ENCODE data around the gene HDGFL2. TPM values are rescaled to one million over a fixed set of nuclear protein-coding genes. Genes with fewer than 3 reads are reported as not detected.
"Not testable (repeated sequence)": the region's sequence is repeated elsewhere in the genome, so short reads cannot be mapped to it uniquely, and the experiment has no call there.

Gene HDGFL2
- polyA plus RNA-seq, 1 experiment, result 26.0 TPM

DNA sequence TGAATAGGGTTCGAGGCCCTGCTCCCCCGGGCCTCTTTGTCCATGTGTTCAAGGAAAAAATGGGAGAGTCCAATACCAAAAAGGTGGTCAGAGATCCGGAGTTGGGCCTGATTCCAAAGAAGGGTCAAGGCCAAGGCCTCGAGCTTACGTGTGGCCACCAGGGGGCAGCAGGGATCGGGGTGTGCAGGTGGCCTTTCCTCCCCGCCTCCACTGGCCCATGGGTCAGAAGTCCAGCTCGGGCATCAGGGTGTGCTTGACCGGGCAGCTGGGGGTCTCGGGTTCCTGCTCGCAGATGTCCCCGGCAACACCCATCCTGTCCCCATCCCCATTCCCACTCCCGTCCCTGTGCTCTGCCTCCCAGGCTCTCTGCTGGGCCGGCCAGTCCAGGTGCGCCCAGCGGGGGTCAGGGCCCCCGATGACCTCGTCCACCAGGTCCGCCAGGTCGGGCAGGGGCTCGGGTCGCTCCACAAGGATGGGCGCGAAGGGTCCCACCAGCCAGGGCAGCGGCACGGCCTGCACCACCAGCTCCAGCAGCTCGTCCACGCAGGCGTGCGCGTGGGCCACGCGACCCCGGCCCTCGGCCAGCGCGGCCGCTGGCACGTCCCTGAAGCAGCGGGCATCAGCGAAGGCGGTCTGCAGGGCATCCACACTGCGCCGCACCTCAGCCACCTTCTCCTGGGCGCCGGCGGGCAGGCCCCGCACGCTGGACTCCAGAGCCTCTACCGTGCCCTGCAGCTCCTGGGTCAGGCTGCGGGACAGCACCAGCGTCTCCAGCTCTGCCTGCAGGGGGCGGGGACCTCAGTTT lies 51.4 kb downstream of the HDGFL2 start:
- TF ChIP-seq CTCF (IDR thresholded peaks at IDR 0.05; ENCODE audit: insufficient read depth, low read depth, low read length), result peak; percentile 73
- CTCF ChIA-PET, result interaction anchor here (0.8 to 6.5 kb wide), 19 partner anchors 8 to 267 kb away, joined by 3 to 84 read pairs (median 4); partner anchors contain the start of genes LRG1 and PLIN5
- H3K27me3 ChIP-seq (ENCODE audit: control insufficient read depth, insufficient read depth, low read length), result peaks cover 1% of the 10 kb centered on the region
- POLR2A ChIA-PET, result no interaction called here
- DNase-seq (ENCODE audit: low read depth), result no peak
- no peak overlapping the region for H3K4me3 ChIP-seq (ENCODE audit: low read depth, low read length)
- H3K36me3 ChIP-seq (ENCODE audit: control insufficient read depth, insufficient read depth, low read length), result no peaks in the 10 kb centered on the region

DNA sequence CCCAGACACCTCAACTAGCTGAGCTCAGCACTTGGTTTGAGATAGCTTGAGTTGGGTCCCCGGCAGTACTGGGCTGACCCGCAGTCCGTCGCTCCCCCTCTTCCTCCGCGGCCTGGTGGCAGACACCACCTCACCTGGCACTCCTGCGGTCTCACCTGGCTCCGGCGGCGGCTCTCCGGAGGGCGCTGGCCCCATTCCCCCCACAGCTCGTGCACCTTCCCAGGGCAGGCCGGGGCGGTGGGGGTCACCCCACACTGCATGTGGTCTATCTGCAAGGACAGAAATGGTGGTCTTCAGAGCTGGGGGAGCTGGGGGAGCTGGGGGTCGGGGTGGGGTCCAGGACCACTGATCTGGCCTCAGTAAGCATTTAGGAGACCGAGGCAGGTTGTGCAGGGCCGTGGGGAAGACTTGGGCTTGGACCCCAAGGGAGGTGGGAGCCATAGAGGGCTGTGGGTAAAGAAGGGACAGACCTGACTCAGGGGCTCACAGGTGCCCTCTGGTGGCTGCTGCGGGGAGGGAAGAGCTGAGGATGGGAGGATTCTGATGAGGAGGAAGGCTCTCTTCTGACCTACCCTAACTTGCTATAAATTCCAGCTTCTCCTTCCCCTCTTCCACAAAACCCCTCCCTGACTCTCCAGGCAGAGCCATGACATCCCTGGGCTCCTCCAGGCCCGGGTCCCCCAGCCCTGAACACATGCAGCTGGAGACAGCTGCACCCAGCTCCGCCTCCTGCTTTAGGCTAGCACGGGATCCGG lies 52.9 kb downstream of the HDGFL2 start:
- TF ChIP-seq CTCF (IDR thresholded peaks at IDR 0.05; ENCODE audit: insufficient read depth, low read depth, low read length), result peak; percentile 89
- Histone ChIP-seq H3K36me3 (ENCODE audit: control insufficient read depth, insufficient read depth, low read length) (no peaks in the 10 kb centered on the region), H3K27me3 (ENCODE audit: control insufficient read depth, insufficient read depth, low read length) (peaks cover 5% of the 10 kb centered on the region), H3K4me3 (ENCODE audit: low read depth, low read length) (no peak overlapping the region)
- POLR2A ChIA-PET, result no interaction called here
- no peak for DNase-seq (ENCODE audit: low read depth)
- CTCF ChIA-PET, result interaction anchor here (0.6 to 6.5 kb wide), 28 partner anchors 10 to 292 kb away, joined by 3 to 84 read pairs (median 3); partner anchors contain the start of genes CHAF1A, LRG1, PLIN5 and YJU2

DNA sequence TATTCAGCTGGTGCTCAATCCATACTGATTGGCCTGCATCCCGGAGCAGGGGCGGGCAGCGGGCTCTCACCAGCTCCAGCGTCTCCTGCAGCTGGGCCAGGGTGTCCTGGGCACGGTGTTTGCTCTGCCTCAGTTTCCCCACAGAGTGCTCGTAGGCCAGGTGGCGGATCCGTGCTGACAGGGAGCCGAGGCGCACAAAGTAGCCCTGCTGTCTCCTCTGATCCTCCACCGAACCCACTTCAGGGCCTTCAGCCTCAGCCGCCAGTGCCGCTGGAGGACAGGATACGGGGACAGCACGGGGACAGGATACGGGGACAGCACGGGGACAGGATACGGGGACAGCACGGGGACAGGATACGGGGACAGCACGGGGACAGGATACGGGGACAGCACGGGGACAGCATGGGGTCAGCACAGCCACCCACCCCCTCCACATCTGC lies 53.5 kb downstream of the HDGFL2 start:
- CTCF ChIA-PET, result interaction anchor here (0.6 to 6.5 kb wide), 26 partner anchors 10 to 292 kb away, joined by 3 to 84 read pairs (median 3); partner anchors contain the start of genes CHAF1A, LRG1, PLIN5 and YJU2
- Histone ChIP-seq H3K27me3 (ENCODE audit: control insufficient read depth, insufficient read depth, low read length) (peaks cover 5% of the 10 kb centered on the region), H3K4me3 (ENCODE audit: low read depth, low read length) (no peak overlapping the region), H3K36me3 (ENCODE audit: control insufficient read depth, insufficient read depth, low read length) (no peaks in the 10 kb centered on the region)
- POLR2A ChIA-PET, result no interaction called here
- DNase-seq (ENCODE audit: low read depth), result no peak
- no peak for TF ChIP-seq CTCF (IDR thresholded peaks at IDR 0.05; ENCODE audit: insufficient read depth, low read depth, low read length)

DNA sequence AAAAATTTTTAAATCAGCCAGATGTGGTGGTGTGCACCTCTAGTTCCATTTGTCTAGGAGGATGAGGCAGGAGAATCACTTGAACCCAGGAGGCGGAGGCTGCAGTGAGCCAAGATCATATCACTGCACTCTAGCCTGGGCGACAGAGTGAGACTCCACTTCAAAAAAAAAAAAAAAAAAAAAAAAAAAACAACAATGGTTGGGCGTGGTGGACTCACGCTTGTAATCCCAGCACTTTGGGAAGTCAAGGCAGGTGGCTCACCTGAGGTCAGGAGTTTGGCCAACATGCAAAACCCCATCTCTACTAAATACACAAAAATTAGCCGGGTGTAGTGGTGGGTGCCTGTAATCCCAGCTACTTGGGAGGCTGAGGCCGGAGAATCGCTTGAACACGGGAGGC lies 55.3 kb downstream of the HDGFL2 start:
- H3K4me3 ChIP-seq (ENCODE audit: low read depth, low read length); H3K27me3 ChIP-seq (ENCODE audit: control insufficient read depth, insufficient read depth, low read length); POLR2A ChIA-PET; CTCF ChIA-PET; DNase-seq (ENCODE audit: low read depth); H3K36me3 ChIP-seq (ENCODE audit: control insufficient read depth, insufficient read depth, low read length): not testable (repeated sequence)

GRCh38 chr19:4528843-4529242 lies 56.7 kb downstream of the HDGFL2 start:
- ChIA-PET POLR2A (no interaction called here), CTCF (interaction anchor here (0.7 to 0.8 kb wide), 2 partner anchors 19 to 104 kb away, joined by 3 read pairs; no protein-coding TSS in a partner anchor)
- no peaks in the 10 kb centered on the region for H3K36me3 ChIP-seq (ENCODE audit: control insufficient read depth, insufficient read depth, low read length)
- no peak for TF ChIP-seq CTCF (IDR thresholded peaks at IDR 0.05; ENCODE audit: insufficient read depth, low read depth, low read length)
- DNase-seq (ENCODE audit: low read depth), result no peak
- no peak overlapping the region for H3K4me3 ChIP-seq (ENCODE audit: low read depth, low read length)
- peaks cover 4% of the 10 kb centered on the region for H3K27me3 ChIP-seq (ENCODE audit: control insufficient read depth, insufficient read depth, low read length)

Measured in BJ (cell line).